Thyroid gland (tissue), 4 donors: ENCODE measurements around the gene TCHH. TPM values are rescaled to one million over a fixed set of nuclear protein-coding genes. Genes with fewer than 3 reads are reported as not detected.

Experiments
- DNase-seq, 2 donors: peaks; one replicate each; pipeline ENCODE4 v3.0.0-alpha.2; 2019
- H3K27ac ChIP-seq, 3 donors: fragments of 200-600 bp; sonication (generic); 1 replicate in 2 of 3; 2 replicates in 1 of 3; pipeline ENCODE4 v1.5.1; 2016 to 2019; ENCODE audit warnings: mild to moderate bottlenecking in 1 of 3, moderate library complexity in 1 of 3
- H3K27me3 ChIP-seq: fragments of 200-600 bp; sonication (generic); one replicate; pipeline ENCODE4 v1.5.1; 2019
- H3K36me3 ChIP-seq, 2 donors: fragments of 200-600 bp; sonication (generic); one replicate each; pipeline ENCODE4 v1.5.1; 2016 to 2019
- H3K4me1 ChIP-seq, 2 donors: fragments of 200-600 bp; sonication (generic); one replicate each; pipeline ENCODE4 v1.5.1; 2017 to 2019
- H3K4me3 ChIP-seq, 3 donors: fragments of 200-600 bp; sonication (generic); replicated peaks in 1 of 3; 1 replicate in 2 of 3; 2 replicates in 1 of 3; pipeline ENCODE4 v1.5.1; 2016; ENCODE audit warnings: mild to moderate bottlenecking in 1 of 3
- H3K9me3 ChIP-seq: fragments of 200-600 bp; sonication (generic); one replicate; pipeline ENCODE4 v1.5.1; 2017
- POLR2A ChIP-seq, 2 donors: fragments of 450-650 bp; IDR thresholded peaks; one replicate each; pipeline ENCODE4 v1.6.1; 2017; ENCODE audit warnings: antibody characterized with exemption in 2 of 2, mild to moderate bottlenecking in 2 of 2, moderate library complexity in 1 of 2
- WGBS, 2 donors: methylation state at CpG; one replicate each; pipeline ENCODE4 v1.1.5; 2017; 5-methylcytosine and 5-hydroxymethylcytosine counted together
- intact Hi-C: fragments of 100-400 bp; cut with DNase I; formaldehyde crosslinking; loops from one replicate; pipeline ENCODE4 v1.15.1; 2023
- total RNA-seq, 4 donors: library from RNA; depleted of rRNA; stranded (reverse); fragments of >200 nt; gene quantifications; one replicate each; pipeline ENCODE4 v1.2.3, GENCODE V29; 2016
- TF ChIP-seq, protein P1 (sequence below), 6 experiments: fragments of 200-600 bp in 3 of 6; fragments of 450-650 bp in 3 of 6; sonication (generic) in 3 of 6; IDR thresholded peaks; one replicate each; pipeline ENCODE4 v1.5.1; 2016 to 2019; ENCODE audit warnings: antibody characterized with exemption in 6 of 6, mild to moderate bottlenecking in 2 of 6, inconsistent platforms in 1 of 6, moderate library complexity in 1 of 6

The TCHH gene
- total RNA-seq, 4 donors from 2014 or later: 0.11 to 0.40 (median 0.13) TPM; not detected in 1

DNA sequence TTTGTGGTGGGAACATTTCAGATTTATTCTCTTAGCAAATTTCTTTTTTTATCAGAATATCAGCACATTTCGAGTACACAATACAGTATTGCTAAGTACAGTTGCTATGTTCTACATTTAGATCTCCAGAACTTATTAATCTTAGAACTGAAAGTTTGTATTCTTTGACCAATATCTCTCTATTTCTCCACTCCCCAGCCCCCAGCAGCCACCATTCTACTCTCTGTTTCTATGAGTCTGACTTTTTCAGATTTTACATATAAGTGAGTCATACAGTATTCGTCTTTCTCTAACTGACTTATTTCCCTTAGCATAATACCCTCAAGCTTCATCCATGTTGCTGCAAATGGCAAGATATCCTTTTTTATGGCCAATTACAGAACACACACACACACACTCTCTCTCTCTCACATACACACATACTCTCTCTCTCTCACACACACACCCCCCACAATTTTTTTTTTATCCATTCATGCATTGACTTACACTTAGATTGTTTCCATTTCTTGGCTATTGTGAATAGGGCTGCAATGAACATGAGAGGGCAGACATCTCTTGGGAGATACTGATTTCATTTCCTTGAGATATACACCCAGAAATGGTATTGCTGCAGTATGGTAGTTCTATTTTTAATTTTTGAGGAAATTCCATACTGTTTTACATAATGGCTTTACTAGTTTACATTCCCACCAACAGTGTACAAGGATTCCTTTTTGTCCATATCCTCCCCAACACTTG lies 28.1 kb upstream of the TCHH start:
- no peak overlapping the region for H3K4me3 ChIP-seq
- H3K4me1 ChIP-seq: no peaks in the 10 kb centered on the region
- no peak overlapping the region for H3K27ac ChIP-seq
- no peak for DNase-seq
- intact Hi-C loops: loop anchor here (10.0 kb wide), 1 partner anchor 89 kb away; no protein-coding TSS in a partner anchor
- no peaks in the 10 kb centered on the region for H3K9me3 ChIP-seq
- no peaks in the 10 kb centered on the region for H3K36me3 ChIP-seq
- H3K27me3 ChIP-seq: no peaks in the 10 kb centered on the region
- 79 to 84% methylated on average over 2 of the region's 2 CpGs for WGBS, 2 donors
- no peak for TF ChIP-seq POLR2A (IDR thresholded peaks at IDR 0.05)
- TF ChIP-seq, protein P1, sequence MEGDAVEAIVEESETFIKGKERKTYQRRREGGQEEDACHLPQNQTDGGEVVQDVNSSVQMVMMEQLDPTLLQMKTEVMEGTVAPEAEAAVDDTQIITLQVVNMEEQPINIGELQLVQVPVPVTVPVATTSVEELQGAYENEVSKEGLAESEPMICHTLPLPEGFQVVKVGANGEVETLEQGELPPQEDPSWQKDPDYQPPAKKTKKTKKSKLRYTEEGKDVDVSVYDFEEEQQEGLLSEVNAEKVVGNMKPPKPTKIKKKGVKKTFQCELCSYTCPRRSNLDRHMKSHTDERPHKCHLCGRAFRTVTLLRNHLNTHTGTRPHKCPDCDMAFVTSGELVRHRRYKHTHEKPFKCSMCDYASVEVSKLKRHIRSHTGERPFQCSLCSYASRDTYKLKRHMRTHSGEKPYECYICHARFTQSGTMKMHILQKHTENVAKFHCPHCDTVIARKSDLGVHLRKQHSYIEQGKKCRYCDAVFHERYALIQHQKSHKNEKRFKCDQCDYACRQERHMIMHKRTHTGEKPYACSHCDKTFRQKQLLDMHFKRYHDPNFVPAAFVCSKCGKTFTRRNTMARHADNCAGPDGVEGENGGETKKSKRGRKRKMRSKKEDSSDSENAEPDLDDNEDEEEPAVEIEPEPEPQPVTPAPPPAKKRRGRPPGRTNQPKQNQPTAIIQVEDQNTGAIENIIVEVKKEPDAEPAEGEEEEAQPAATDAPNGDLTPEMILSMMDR (IDR thresholded peaks at IDR 0.05): no peak

DNA sequence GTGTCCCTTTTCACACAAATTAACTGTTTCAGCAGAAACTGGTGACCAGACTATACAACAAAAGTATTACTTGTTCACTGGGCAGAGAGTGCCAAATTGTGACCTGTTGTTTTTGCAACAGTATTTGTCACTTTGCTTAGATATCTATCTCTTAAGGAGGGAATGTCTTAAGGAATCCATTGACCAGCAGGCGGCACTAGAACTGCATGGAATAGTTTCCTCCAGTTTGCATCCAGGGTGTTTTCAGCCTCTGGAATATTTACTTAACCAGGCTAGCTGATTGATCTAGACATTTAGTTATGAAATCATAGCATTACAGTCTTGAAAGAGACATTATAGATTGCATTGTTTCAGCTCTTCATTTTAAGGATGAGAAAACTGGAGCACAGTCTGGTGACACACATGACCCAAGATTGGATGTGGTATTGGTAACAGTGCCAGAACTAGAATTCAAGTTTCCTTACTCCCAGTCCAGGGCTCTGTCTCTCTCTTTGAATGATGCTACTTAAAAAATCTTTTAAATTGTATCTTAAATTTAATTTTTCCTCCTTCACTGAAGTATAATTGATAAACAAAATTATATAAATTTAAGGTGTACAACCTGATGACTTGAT lies 26.8 kb upstream of the TCHH start:
- TF ChIP-seq POLR2A (IDR thresholded peaks at IDR 0.05): no peak
- TF ChIP-seq, protein P1 (IDR thresholded peaks at IDR 0.05): peak; percentile 38 to 90 (median 76)
- Histone ChIP-seq H3K4me3 (no peak overlapping the region), H3K36me3 (no peaks in the 10 kb centered on the region), H3K27me3 (no peaks in the 10 kb centered on the region), H3K27ac (no peak overlapping the region), H3K9me3 (no peaks in the 10 kb centered on the region), H3K4me1 (no peaks in the 10 kb centered on the region)
- DNase-seq: peak; percentile 71 to 77
- WGBS, 2 donors: 0 to 4% methylated on average over 1 of the region's 1 CpG
- intact Hi-C loops: loop anchor here (10.0 kb wide), 1 partner anchor 87 kb away; no protein-coding TSS in a partner anchor

DNA sequence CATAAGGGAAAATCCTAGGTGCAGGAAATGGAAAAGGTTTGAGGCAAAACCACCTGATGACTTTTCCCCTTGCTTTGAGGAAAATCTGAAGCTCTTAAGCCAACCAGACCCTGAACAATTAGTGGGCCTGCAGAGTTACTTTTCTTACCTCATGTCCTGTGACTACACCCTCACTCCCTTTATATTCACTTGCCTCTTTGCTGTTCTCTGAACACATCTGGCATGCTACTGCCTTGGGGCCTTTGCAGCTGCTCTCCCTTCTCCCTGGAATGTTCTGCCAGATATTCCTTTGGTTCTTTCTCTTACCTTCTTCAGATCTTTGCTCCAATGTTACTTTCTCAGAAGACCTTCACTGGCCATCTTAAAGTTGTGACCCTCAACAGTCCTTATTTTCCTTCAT lies 22.0 kb upstream of the TCHH start:
- no peak overlapping the region for H3K27ac ChIP-seq
- H3K27me3 ChIP-seq: peaks cover 4% of the 10 kb centered on the region
- H3K9me3 ChIP-seq: no peaks in the 10 kb centered on the region
- H3K4me3 ChIP-seq: no peak overlapping the region
- no peak for DNase-seq
- intact Hi-C loops: no loop called here
- no peaks in the 10 kb centered on the region for H3K4me1 ChIP-seq
- TF ChIP-seq, protein P1 (IDR thresholded peaks at IDR 0.05): no peak
- no peak for TF ChIP-seq POLR2A (IDR thresholded peaks at IDR 0.05)
- no peaks in the 10 kb centered on the region for H3K36me3 ChIP-seq

DNA sequence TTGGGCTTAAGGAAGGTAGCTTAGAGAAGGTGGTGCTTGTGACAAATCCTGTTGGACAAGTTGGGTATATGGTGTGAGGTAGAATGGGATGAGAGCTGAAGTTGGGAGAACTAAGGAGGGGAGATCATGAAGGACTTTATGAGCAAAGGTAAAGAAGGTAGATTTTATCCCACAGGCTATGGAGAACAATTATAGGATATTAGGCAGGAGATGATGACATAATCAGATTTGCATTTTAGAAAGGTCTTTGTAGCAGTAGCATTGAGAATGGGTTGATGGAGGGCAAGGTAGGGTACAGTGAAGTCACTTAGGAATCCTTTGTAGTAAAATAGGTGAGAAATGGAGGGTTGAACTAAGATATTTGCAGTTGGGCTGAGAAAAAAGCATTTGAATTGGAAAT lies 14.9 kb upstream of the TCHH start:
- no peak for DNase-seq
- Histone ChIP-seq H3K4me3 (no peak overlapping the region), H3K27me3 (peaks cover 3% of the 10 kb centered on the region), H3K4me1 (no peaks in the 10 kb centered on the region), H3K9me3 (no peaks in the 10 kb centered on the region), H3K36me3 (no peaks in the 10 kb centered on the region), H3K27ac (no peak overlapping the region)
- intact Hi-C loops: no loop called here
- TF ChIP-seq POLR2A (IDR thresholded peaks at IDR 0.05): no peak
- TF ChIP-seq, protein P1 (IDR thresholded peaks at IDR 0.05): no peak

DNA sequence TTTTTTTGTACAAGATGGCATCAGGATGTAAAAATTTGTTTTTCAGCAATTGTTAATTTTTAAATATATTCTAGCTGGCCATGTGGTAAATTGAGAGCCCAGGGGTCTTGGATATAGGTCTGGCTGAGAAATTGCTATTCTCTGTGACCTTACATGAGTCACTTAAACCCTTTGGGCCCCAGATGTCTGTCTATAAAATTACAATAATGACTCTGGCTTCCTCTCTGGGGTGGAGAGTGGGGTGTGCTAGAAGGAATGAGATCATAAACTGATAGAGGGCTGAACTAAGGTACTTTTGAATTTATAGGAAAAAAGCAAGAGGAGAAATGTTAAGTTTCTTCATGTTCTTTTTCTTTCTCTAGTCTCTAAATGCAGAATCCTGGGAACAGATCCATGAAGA lies 12.4 kb upstream of the TCHH start:
- H3K27me3 ChIP-seq: no peaks in the 10 kb centered on the region

More for the DNA sequence above, 12.4 kb upstream of the TCHH start:
- TF ChIP-seq, protein P1 (IDR thresholded peaks at IDR 0.05): no peak
- TF ChIP-seq POLR2A (IDR thresholded peaks at IDR 0.05): no peak
- H3K4me3 ChIP-seq: no peak overlapping the region
- intact Hi-C loops: no loop called here
- H3K4me1 ChIP-seq: no peaks in the 10 kb centered on the region
- H3K36me3 ChIP-seq: no peaks in the 10 kb centered on the region
- DNase-seq: no peak
- H3K27ac ChIP-seq: no peak overlapping the region
- no peaks in the 10 kb centered on the region for H3K9me3 ChIP-seq
